Measurements from ENCODE around the gene C20orf141. TPM values are rescaled to one million over a fixed set of nuclear protein-coding genes. Genes with fewer than 3 reads are reported as not detected.

Gene C20orf141, protein sequence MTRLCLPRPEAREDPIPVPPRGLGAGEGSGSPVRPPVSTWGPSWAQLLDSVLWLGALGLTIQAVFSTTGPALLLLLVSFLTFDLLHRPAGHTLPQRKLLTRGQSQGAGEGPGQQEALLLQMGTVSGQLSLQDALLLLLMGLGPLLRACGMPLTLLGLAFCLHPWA
- total RNA-seq, result 0.76 TPM in 1 of 2 replicates, not detected in the other

GRCh38 chr20:2814587-2815051 is at the start of gene C20orf141:
TSS of gene C20orf141 (plus strand) at chr20:2814987. CDS start at chr20:2815185, 198 bp downstream.

GRCh38 chr20:2800521-2801285 is 14.1 kb upstream of the C20orf141 start, which contains the start of gene CPXM1:
TSS of gene CPXM1 (minus strand) at chr20:2800627. CDS start at chr20:2800572, 55 bp downstream.

GRCh38 chr20:2816030-2816582 is 1.3 kb downstream of the C20orf141 start, which contains the start of gene TMEM239:
TSS of gene TMEM239 (plus strand) at chr20:2816364. CDS start at chr20:2816555, 191 bp downstream.

GRCh38 chr20:2840138-2840966 is 25.6 kb downstream of the C20orf141 start, which contains the start of the genes PCED1A and VPS16:
TSS of gene PCED1A (minus strand) at chr20:2840655. CDS start at chr20:2839912, 743 bp downstream.
TSS of gene VPS16 (plus strand) at chr20:2840745. CDS start at chr20:2840775, 30 bp downstream.

Other genes with a start within 250 kb of the C20orf141 start
- gene NOP56, start 162.4 kb upstream of the C20orf141 start, total RNA-seq, result 72.0 and 150 TPM in 2 replicates
- 96.6 and 108 TPM in 2 replicates for gene IDH3B, start 150.8 kb upstream of the C20orf141 start, total RNA-seq
- gene EBF4, start 122.2 kb upstream of the C20orf141 start, total RNA-seq, result 0.98 and 7.2 TPM in 2 replicates
- 50.2 and 158 TPM in 2 replicates for gene CPXM1, start 14.4 kb upstream of the C20orf141 start, total RNA-seq
- gene TMEM239, start 1.4 kb downstream of the C20orf141 start, total RNA-seq, result not detected in 2 replicates
- 20.4 and 59.7 TPM in 2 replicates for gene PCED1A, start 25.7 kb downstream of the C20orf141 start, total RNA-seq
- gene VPS16, start 25.8 kb downstream of the C20orf141 start, total RNA-seq, result 32.4 and 45.8 TPM in 2 replicates
- gene PTPRA, start 58.5 kb downstream of the C20orf141 start, total RNA-seq, result 30.3 and 42.7 TPM in 2 replicates
- gene GNRH2, start 228.6 kb downstream of the C20orf141 start, total RNA-seq, result 0.25 TPM in 1 of 2 replicates, not detected in the other
- gene MRPS26, start 231.1 kb downstream of the C20orf141 start, total RNA-seq, result 66.2 and 86.5 TPM in 2 replicates

Data from mesangial cell (primary cell).